Loucy (cell line): ENCODE measurements around the gene ETS1.

Experiments used
- CTCF ChIP-seq: fragments of 200-600 bp; sonication (generic); conservative IDR thresholded peaks from 2 replicates; pipeline ENCODE4 v1.5.1; 2014; ENCODE audit warnings: mild to moderate bottlenecking, antibody characterized with exemption, low read length
- EZH2phosphoT487 ChIP-seq: fragments of 200-600 bp; IDR thresholded peaks from 2 replicates; pipeline ENCODE4 v1.6.1; 2018; ENCODE audit warnings: antibody characterized with exemption, mild to moderate bottlenecking, moderate library complexity, borderline replicate concordance

GRCh38 chr11:128409476-128409875 is 177.9 kb downstream of the ETS1 start:
- TF ChIP-seq CTCF (no peak), EZH2phosphoT487 (no peak)
